GM12801 (cell line): ENCODE data around the gene GDPGP1.

Experiments used
- TF ChIP-seq, protein P1 (sequence below): IDR thresholded peaks from one replicate; pipeline ENCODE4 v1.5.1; 2011; ENCODE audit warnings: control low read depth; ENCODE audit not compliant: insufficient read length; ENCODE audit errors: extremely low read depth

The GDPGP1 gene

DNA sequence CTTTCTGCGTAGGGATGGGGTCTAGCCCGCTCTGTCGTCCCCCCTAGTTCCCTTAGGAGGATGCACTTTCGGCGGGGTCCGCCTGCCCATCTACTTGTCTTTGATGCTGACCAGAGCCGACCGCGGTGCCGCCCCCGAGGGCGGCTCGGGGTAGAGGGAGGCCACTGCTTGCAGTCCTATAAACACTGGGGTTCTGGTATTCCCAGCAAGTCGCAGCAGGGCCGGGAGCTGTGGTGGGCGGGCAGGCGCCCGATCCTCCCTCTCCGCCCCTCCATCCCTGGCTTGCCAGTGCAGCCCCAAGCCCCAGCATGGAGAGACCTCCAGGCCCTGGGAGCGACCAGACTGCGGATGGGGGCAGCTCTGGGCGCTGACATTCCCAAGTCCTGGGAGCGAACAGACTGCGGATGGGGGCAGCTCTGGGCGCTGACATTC lies 32.0 kb upstream of the GDPGP1 start:
- TF ChIP-seq, protein P1, sequence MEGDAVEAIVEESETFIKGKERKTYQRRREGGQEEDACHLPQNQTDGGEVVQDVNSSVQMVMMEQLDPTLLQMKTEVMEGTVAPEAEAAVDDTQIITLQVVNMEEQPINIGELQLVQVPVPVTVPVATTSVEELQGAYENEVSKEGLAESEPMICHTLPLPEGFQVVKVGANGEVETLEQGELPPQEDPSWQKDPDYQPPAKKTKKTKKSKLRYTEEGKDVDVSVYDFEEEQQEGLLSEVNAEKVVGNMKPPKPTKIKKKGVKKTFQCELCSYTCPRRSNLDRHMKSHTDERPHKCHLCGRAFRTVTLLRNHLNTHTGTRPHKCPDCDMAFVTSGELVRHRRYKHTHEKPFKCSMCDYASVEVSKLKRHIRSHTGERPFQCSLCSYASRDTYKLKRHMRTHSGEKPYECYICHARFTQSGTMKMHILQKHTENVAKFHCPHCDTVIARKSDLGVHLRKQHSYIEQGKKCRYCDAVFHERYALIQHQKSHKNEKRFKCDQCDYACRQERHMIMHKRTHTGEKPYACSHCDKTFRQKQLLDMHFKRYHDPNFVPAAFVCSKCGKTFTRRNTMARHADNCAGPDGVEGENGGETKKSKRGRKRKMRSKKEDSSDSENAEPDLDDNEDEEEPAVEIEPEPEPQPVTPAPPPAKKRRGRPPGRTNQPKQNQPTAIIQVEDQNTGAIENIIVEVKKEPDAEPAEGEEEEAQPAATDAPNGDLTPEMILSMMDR: no peak

DNA sequence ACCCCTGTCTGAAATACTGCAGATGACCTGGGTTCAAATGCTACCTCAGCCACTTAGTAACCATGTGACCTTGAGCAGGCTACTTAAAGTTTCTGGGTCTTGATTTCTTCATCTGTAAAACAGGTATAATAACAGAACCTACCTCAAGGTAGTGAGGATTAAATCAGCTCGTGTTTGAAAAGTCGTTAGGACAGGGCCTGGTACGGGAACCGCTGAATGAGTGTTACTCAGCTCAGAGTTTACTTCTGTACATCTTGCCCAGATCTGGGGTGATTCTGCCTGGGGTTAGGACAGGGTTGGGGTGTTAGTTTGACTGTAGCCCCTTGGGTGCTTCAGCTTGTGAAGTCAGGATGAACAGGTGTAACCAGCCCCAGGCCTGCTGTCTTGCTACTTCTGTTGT lies 31.1 kb upstream of the GDPGP1 start:
- TF ChIP-seq, protein P1: no peak

DNA sequence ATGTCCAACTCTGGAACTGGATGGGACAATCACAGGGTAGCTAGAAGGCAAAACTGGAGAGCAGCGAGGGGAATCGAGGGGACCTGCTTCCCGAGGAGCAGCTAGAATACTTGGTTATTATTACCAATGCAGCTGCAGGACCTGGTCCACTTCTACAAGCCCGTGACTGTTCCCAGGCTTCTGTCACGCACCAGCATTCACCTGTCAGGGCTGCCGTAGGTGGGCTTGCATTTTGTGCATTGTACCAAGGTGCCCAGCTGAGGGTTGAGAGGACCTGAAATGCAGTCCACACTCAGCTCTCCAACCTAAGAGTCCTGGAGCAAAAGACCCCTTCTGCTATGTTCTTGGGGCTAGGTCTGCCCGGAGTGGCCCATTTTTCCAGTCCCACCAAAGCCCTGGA lies 30.5 kb upstream of the GDPGP1 start:
- TF ChIP-seq, protein P1: no peak

DNA sequence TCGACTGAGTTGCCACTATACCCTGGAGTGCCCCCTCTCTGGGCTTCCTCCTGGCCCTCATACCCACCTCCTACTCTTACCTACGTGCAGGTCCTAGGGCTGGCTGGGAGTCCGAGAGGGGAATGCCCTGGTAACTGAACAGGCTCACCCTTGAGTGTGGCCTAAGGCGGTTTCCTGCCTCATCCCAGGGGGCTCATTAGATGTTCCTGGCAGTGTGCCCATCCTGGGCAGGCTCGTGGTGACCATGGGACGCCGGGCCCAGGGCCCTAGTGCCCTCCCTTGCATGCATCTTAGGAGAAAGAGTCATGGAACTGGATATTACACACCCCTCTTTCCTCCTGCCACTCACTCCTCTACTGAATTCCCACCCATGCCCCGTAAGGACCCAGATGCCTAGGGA lies 30.1 kb upstream of the GDPGP1 start:
- TF ChIP-seq, protein P1: no peak

DNA sequence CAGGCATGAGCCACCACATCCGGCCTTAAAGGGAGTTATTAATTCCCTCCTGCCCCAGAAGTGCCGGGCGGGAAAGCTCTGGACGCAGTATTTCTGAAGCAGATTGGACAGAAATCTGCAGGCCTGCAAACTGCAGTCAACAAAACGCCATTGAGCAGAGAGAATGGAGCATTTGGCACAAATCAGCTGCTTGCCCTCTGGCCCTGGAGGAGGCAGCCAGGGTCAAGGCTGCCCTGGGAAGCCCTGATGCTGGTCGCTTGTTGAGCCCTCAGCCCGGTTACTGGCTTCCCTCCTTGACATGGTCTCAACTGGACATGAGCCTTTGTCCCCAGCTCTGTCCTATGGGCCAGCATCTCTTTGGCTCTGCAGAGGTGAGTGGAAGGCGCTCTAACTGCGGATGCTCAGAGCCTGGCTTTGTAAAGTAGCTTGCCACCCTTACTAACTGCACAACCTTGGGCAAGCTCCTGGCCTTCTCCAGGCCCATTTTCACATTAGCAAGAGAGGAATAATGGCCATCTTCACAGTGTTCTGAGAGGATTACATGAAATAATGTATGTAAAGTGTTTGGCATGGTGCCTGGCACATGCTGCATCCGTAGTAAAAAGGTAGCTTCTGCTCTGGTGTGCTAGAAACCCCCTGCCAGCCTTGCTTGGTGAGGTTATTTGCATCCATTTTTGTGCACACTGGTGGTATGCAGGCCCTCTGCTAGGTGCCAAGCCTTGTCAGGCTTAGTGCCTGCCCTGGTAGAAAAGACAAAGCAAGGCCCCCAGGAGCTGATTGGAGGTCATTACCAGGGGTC lies 28.8 kb upstream of the GDPGP1 start:
- TF ChIP-seq, protein P1: no peak

DNA sequence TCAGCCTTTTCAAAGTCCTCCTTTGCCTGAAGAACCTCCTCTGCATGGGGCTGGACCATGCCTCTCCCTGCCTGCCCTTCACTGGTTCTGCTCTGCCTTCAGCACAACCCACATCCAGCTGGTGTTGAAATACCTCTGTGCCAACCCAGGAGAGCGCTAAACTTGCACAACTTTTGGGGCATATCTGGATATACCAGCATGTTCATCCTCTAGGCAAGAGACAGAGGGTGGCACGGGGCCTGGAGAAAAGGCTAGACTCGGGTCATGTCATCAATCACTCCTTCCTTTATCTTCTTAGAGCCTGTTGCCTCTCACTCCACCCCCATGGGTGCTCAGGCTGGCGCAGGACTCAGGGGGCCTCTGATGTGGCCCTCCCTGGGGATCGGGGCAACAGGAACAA lies 28.1 kb upstream of the GDPGP1 start:
- TF ChIP-seq, protein P1: no peak

DNA sequence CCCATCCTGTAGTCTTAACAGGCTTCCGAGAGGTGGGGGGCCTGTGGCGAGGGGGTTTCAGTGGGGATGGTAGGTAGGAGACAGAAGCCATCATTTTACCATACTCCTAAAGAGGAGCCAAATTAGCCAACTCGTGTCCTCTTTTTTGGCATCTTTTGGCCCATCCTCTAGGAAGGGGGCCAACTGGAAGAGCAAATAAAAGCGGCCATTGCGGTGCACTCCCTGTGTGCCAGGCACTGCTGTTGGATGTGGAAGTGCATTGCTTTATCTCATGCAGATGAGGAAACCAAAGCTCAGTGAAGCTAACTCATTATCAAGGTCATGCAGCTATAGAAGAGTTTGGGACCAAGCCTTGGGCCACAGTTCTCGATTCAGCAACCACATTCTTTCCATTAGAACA lies 26.8 kb upstream of the GDPGP1 start:
- TF ChIP-seq, protein P1: no peak
